Neural progenitor cell (in vitro differentiated cells): Measurements from ENCODE around the gene GAS6. TPM values are rescaled to one million over a fixed set of nuclear protein-coding genes. Genes with fewer than 3 reads are reported as not detected.
A peak's percentile ranks its signal among the peaks of the same experiment; 100 is the strongest.

Experiments used
- DNase-seq: peaks from one replicate; pipeline ENCODE4 v3.0.0-alpha.2; 2016; ENCODE audit warnings: low spot score
- H2AFZ ChIP-seq: fragments of 200-600 bp; sonication (generic); replicated peaks from 2 replicates; pipeline ENCODE4 v1.6.1; 2016; ENCODE audit warnings: antibody characterized with exemption
- H3F3A ChIP-seq: fragments of 200-600 bp; sonication (generic); 2 replicates; pipeline ENCODE4 v1.6.1; 2016; ENCODE audit warnings: antibody characterized with exemption, low read depth
- H3K27ac ChIP-seq: fragments of 200-600 bp; sonication (generic); 2 replicates; pipeline ENCODE4 v1.5.1; 2016; ENCODE audit warnings: mild to moderate bottlenecking
- H3K27me3 ChIP-seq: fragments of 200-600 bp; sonication (generic); 2 replicates; pipeline ENCODE4 v1.6.1; 2016; ENCODE audit warnings: mild to moderate bottlenecking, moderate library complexity
- H3K36me3 ChIP-seq: fragments of 200-600 bp; sonication (generic); 2 replicates; pipeline ENCODE4 v1.5.1; 2016
- H3K4me1 ChIP-seq: fragments of 200-600 bp; sonication (generic); 2 replicates; pipeline ENCODE4 v1.6.1; 2016; ENCODE audit warnings: mixed run types
- H3K4me2 ChIP-seq: fragments of 200-600 bp; sonication (generic); 2 replicates; pipeline ENCODE4 v1.6.1; 2016
- H3K4me3 ChIP-seq: fragments of 200-600 bp; sonication (generic); 2 replicates; pipeline ENCODE4 v1.5.1; 2016
- H3K79me2 ChIP-seq: fragments of 200-600 bp; sonication (generic); 2 replicates; pipeline ENCODE4 v1.6.1; 2016; ENCODE audit warnings: low read depth
- H3K9ac ChIP-seq: fragments of 200-600 bp; sonication (generic); 2 replicates; pipeline ENCODE4 v1.6.1; 2016
- H3K9me3 ChIP-seq: fragments of 200-600 bp; sonication (generic); 2 replicates; pipeline ENCODE4 v1.5.1; 2016; ENCODE audit warnings: low read depth
- H4K20me1 ChIP-seq: fragments of 200-600 bp; sonication (generic); 2 replicates; pipeline ENCODE4 v1.6.1; 2016; ENCODE audit warnings: low read depth
- H3K27ac Mint-ChIP-seq: 3 replicates; pipeline ENCODE4 v1.8.0; 2021; ENCODE audit warnings: mixed read lengths
- H3K27me3 Mint-ChIP-seq: 2 replicates; pipeline ENCODE4 v1.8.0; 2022; ENCODE audit warnings: low read depth, mild to moderate bottlenecking, inconsistent platforms, moderate library complexity, mixed read lengths; ENCODE audit not compliant: insufficient read depth
- H3K36me3 Mint-ChIP-seq: 3 replicates; pipeline ENCODE4 v1.8.0; 2021; ENCODE audit warnings: mixed read lengths
- H3K4me1 Mint-ChIP-seq: 3 replicates; pipeline ENCODE4 v1.8.0; 2021; ENCODE audit warnings: mixed read lengths
- H3K4me3 Mint-ChIP-seq: 3 replicates; pipeline ENCODE4 v1.8.0; 2021; ENCODE audit warnings: mild to moderate bottlenecking, moderate library complexity, mixed read lengths
- H3K9me3 Mint-ChIP-seq: 3 replicates; pipeline ENCODE4 v1.8.0; 2020; ENCODE audit warnings: mixed read lengths
- EZH2 ChIP-seq: fragments of 200-600 bp; sonication (generic); IDR thresholded peaks from 2 replicates; pipeline ENCODE4 v1.6.1; 2017; ENCODE audit warnings: antibody characterized with exemption, mild to moderate bottlenecking, moderate library complexity
- EZH2phosphoT487 ChIP-seq: fragments of 200-600 bp; sonication (generic); IDR thresholded peaks from 2 replicates; pipeline ENCODE4 v1.6.1; 2017; ENCODE audit warnings: antibody characterized with exemption
- total RNA-seq: library from RNA; depleted of rRNA; stranded (reverse); fragments of >200 nt; gene quantifications from 2 replicates; pipeline ENCODE4 v1.2.3, GENCODE V29; 2015; ENCODE audit warnings: low replicate concordance
- TF ChIP-seq, protein P1 (sequence below): fragments of 200-600 bp; sonication (generic); IDR thresholded peaks from 2 replicates; pipeline ENCODE4 v1.5.1; 2017; ENCODE audit warnings: antibody characterized with exemption, mild to moderate bottlenecking

GAS6 gene
- total RNA-seq, 1 donor from 2014 or later = 12.8 TPM

DNA sequence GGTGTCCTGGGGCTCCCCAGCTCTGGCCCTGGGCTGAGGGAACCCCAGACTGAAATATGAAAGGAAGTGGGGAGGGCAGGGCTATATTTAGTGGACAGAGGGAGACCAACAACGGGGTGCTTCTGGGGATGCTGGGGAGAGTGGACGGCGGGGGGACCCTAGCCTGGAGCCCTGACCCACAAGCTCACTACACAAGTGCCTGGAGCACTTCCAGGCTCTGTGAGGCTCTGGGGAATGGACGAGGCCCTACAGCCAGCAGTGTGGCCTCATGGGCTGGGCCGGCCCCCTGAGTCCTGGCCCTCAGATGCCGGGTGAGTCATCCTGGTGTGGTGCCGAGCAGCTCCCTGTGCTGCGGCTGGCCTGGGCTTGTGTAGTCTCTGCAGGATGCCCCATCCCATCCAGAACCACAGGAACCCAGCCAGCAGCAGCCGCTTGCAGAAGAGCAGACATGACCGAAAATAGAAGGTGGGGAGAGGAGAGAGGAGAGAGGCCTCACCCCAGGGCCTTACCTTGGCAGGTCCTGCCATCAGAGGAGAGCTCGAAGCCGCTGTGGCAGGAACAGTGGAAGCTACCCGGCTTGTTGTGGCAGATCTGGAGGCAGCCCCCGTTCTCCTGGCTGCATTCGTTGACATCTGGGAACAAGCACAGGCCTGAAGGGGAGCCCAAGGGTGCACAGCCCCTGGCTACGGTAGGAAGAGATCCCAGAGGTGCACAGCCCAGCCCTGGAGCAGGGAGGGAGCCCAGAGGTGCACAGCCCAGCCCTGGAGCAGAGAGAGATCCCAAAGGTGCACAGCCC is 26.1 kb downstream of the GAS6 start:
- no peak overlapping the region for H2AFZ ChIP-seq

DNA sequence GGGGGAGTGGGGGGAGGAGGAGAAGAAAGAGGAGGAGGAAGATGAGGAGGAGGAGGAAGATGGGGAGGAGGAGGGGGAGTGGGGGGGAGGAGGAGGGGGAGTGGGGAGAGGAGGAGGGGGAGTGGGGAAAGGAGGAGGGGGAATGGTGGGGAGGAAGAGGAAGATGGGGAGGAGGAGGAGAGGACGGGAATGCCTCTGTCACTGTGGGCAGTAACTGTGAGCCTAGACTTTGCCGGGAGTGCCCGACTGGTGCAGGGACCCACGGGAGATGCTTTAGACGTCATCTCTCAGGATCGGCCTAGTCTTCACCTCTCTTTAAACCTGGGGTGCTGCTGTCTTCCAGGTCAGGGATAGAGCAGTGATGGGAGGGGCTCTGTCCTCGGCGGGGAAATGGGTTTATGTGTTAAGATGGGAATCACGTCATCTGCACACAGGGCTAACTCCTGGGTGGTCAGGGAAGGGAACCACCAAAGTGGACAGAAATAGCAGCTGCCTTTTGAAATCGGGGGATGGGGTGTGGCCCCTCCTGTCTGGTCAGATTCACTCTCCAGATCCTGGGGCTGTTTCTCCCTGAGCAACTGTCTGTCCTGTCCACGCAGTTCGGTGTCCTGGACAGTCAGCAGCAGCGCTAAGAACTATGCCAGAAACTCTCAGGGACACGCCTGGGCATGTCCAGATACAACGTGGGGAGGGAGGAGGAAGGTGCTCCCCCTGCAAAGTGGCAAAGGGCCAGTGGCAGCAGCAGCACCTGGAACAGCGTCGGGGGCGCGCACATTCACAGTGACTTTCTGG is 26.9 kb downstream of the GAS6 start:
- no peak for TF ChIP-seq EZH2phosphoT487
- TF ChIP-seq EZH2 = no peak
- TF ChIP-seq, protein P1, sequence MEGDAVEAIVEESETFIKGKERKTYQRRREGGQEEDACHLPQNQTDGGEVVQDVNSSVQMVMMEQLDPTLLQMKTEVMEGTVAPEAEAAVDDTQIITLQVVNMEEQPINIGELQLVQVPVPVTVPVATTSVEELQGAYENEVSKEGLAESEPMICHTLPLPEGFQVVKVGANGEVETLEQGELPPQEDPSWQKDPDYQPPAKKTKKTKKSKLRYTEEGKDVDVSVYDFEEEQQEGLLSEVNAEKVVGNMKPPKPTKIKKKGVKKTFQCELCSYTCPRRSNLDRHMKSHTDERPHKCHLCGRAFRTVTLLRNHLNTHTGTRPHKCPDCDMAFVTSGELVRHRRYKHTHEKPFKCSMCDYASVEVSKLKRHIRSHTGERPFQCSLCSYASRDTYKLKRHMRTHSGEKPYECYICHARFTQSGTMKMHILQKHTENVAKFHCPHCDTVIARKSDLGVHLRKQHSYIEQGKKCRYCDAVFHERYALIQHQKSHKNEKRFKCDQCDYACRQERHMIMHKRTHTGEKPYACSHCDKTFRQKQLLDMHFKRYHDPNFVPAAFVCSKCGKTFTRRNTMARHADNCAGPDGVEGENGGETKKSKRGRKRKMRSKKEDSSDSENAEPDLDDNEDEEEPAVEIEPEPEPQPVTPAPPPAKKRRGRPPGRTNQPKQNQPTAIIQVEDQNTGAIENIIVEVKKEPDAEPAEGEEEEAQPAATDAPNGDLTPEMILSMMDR = no peak
- Histone ChIP-seq H3K36me3 (no peaks in the 10 kb centered on the region), H3K4me1 (peaks cover 15% of the 10 kb centered on the region), H3K4me3 (no peak overlapping the region), H4K20me1 (no peaks in the 10 kb centered on the region), H3K27me3 (no peaks in the 10 kb centered on the region), H2AFZ (no peak overlapping the region), H3K9ac (no peak overlapping the region), H3F3A (no peaks in the 10 kb centered on the region), H3K4me2 (no peak overlapping the region), H3K79me2 (no peaks in the 10 kb centered on the region), H3K27ac (peak overlapping the region; percentile 2), H3K9me3 (no peaks in the 10 kb centered on the region)
- H3K27me3 Mint-ChIP-seq = peaks cover 6% of the 10 kb centered on the region
- H3K9me3 Mint-ChIP-seq = no peaks in the 10 kb centered on the region
- H3K36me3 Mint-ChIP-seq = no peaks in the 10 kb centered on the region
- H3K27ac Mint-ChIP-seq = peak overlapping the region; percentile 84
- H3K4me1 Mint-ChIP-seq = peaks cover 18% of the 10 kb centered on the region
- no peak for DNase-seq
- H3K4me3 Mint-ChIP-seq = no peak overlapping the region

More for the DNA sequence above, 26.1 kb downstream of the GAS6 start:
- H3K4me2 ChIP-seq = no peak overlapping the region
- Mint-ChIP-seq H3K4me1 (peaks cover 18% of the 10 kb centered on the region), H3K36me3 (no peaks in the 10 kb centered on the region), H3K9me3 (no peaks in the 10 kb centered on the region), H3K27me3 (peaks cover 8% of the 10 kb centered on the region), H3K4me3 (no peak overlapping the region), H3K27ac (peak overlapping the region; percentile 84)
- H4K20me1 ChIP-seq = no peaks in the 10 kb centered on the region
- no peak for DNase-seq
- no peak overlapping the region for H3K4me3 ChIP-seq
- no peaks in the 10 kb centered on the region for H3K36me3 ChIP-seq
- peaks cover 15% of the 10 kb centered on the region for H3K4me1 ChIP-seq
- no peaks in the 10 kb centered on the region for H3K9me3 ChIP-seq
- H3K9ac ChIP-seq = no peak overlapping the region
- H3K27ac ChIP-seq = peak overlapping the region; percentile 2
- no peaks in the 10 kb centered on the region for H3K79me2 ChIP-seq
- H3F3A ChIP-seq = no peaks in the 10 kb centered on the region
- no peaks in the 10 kb centered on the region for H3K27me3 ChIP-seq
- TF ChIP-seq EZH2phosphoT487 = no peak
- no peak for TF ChIP-seq EZH2
- TF ChIP-seq, protein P1 = no peak

DNA sequence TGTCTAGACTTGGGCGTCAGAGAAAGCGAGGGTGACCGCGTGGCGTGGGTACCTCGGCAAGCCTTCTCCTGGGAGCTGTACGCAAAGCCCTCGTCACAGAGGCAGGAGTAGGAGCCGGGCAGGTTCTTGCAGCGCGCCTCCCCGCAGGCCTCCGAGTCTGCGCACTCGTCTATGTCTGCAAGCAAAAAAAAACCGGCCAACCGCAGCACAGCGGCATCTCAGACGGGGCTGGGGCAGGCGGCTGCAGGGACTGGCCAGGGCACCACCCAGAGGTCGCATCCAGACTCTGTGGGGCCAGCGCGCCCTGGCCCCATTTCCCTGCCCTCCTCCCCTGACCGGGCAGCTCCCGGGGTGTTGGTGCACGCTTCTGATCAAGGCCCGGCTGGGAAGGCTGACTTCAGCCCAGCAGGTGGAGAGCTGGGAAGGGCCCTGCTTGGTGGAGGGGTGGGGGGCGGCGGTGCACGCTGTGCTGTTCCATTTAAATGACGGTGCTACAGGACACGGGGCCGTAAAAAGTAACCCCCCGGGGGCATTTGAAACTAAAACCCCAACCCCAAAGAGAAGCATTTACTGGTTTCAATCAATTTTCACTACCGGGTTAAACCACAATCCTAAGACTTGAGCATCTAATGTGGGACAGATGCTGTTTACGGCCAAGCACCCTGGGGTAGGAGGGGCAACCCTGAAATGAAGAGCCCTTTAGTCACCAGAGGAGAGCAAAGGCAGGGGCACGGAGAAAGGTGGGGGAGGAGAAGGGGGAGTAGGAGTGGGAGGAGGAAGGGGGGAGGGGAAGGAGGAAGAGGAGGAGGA is 28.2 kb downstream of the GAS6 start:
- H3K27ac Mint-ChIP-seq = no peak overlapping the region

More for the DNA sequence above, 28.2 kb downstream of the GAS6 start:
- no peak for DNase-seq
- no peaks in the 10 kb centered on the region for H3K79me2 ChIP-seq
- H3K9ac ChIP-seq = no peak overlapping the region
- H3K36me3 Mint-ChIP-seq = no peaks in the 10 kb centered on the region
- H3K4me1 Mint-ChIP-seq = peaks cover 18% of the 10 kb centered on the region
- peaks cover 6% of the 10 kb centered on the region for H3K27me3 Mint-ChIP-seq
- H2AFZ ChIP-seq = no peak overlapping the region
- H3F3A ChIP-seq = no peaks in the 10 kb centered on the region
- H3K4me1 ChIP-seq = peaks cover 15% of the 10 kb centered on the region
- no peak overlapping the region for H3K4me3 Mint-ChIP-seq
- no peaks in the 10 kb centered on the region for H3K36me3 ChIP-seq
- no peaks in the 10 kb centered on the region for H4K20me1 ChIP-seq
- no peak overlapping the region for H3K27ac ChIP-seq
- no peaks in the 10 kb centered on the region for H3K27me3 ChIP-seq
- TF ChIP-seq EZH2phosphoT487 (no peak), EZH2 (no peak)
- TF ChIP-seq, protein P1 = no peak
- no peaks in the 10 kb centered on the region for H3K9me3 ChIP-seq
- H3K4me3 ChIP-seq = no peak overlapping the region
- no peak overlapping the region for H3K4me2 ChIP-seq
- H3K9me3 Mint-ChIP-seq = no peaks in the 10 kb centered on the region
